ENCODE data around the gene NF2. TPM values are rescaled to one million over a fixed set of nuclear protein-coding genes. Genes with fewer than 3 reads are reported as not detected.

The NF2 gene
- total RNA-seq, 1 donor from 2014 or later, result 48.4 TPM

DNA sequence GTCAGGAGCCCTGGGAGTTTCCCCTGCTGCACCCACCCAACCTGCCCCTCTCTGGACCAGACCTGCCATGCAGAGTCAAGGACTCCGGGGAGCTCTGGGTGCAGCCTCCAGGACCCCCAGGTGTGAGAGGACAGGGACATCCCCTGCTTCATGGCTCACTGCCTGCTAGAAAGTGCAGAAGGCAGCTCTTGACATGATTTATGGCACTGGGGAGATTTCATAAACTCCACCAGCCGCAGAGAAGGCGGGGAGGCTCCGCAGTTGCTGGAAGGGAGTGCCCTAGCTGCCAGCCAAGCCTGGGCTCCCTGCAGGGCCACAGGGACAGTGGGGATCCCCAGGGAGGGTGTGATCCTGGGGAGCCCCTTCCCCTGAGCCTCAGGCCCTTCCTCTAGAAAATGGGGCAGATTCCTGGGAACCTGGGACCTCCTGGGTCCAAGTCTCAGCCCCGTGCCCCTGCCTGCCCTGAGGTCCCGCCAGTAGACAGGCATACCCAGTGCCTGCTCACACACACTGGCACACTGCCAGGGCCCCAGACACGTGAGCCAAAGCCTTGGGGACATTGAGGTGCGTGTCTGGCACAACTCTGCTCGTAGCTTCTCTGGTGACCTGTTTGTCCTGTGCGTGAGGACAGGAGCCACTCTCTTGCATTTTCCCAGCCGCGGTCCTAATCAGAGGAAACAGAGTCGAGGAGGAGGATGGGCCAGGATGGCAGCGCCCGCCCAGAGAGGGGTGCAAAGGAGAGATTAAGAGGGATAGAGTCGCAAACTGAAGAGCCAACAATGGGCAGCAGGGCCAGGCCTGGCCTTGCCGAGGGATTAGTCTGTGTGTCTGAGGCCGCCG, 130.1 kb downstream of the NF2 start:
- H3K27ac Mint-ChIP-seq (ENCODE audit: unreplicated experiment), result no peak overlapping the region
- no peak overlapping the region for H3K4me3 Mint-ChIP-seq
- no peaks in the 10 kb centered on the region for H3K9me3 Mint-ChIP-seq
- no peaks in the 10 kb centered on the region for H3K4me1 Mint-ChIP-seq
- TF ChIP-seq, protein P1, sequence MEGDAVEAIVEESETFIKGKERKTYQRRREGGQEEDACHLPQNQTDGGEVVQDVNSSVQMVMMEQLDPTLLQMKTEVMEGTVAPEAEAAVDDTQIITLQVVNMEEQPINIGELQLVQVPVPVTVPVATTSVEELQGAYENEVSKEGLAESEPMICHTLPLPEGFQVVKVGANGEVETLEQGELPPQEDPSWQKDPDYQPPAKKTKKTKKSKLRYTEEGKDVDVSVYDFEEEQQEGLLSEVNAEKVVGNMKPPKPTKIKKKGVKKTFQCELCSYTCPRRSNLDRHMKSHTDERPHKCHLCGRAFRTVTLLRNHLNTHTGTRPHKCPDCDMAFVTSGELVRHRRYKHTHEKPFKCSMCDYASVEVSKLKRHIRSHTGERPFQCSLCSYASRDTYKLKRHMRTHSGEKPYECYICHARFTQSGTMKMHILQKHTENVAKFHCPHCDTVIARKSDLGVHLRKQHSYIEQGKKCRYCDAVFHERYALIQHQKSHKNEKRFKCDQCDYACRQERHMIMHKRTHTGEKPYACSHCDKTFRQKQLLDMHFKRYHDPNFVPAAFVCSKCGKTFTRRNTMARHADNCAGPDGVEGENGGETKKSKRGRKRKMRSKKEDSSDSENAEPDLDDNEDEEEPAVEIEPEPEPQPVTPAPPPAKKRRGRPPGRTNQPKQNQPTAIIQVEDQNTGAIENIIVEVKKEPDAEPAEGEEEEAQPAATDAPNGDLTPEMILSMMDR (conservative IDR thresholded peaks at IDR 0.05), result no peak
- no peaks in the 10 kb centered on the region for H3K27me3 Mint-ChIP-seq (ENCODE audit: low read depth)
- DNase-seq (ENCODE audit: low read depth, low spot score), result no peak
- no peaks in the 10 kb centered on the region for H3K36me3 Mint-ChIP-seq (ENCODE audit: low read depth)

DNA sequence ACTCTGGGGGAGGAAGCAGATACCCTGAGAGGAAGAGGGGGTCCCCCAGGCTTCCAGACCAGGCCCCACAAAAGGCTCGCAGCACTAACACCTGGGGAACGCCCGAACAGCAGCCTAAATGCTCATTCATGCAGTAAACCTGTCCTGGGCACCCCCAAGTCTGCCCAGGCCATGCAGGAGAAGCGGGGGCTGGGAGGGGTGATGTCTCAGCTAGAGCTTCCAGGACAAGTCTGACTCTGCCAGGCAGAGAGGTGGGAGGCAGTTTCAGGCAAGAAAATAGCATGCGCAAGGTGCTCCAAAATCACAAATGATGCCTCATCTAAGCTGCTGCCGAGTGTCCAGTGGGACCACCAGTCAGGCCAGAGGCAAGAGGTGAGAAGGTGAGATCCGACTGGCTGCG, 131.0 kb downstream of the NF2 start:
- no peaks in the 10 kb centered on the region for H3K4me1 Mint-ChIP-seq
- TF ChIP-seq, protein P1 (conservative IDR thresholded peaks at IDR 0.05), result no peak
- H3K9me3 Mint-ChIP-seq, result no peaks in the 10 kb centered on the region
- no peaks in the 10 kb centered on the region for H3K36me3 Mint-ChIP-seq (ENCODE audit: low read depth)
- no peak overlapping the region for H3K4me3 Mint-ChIP-seq
- DNase-seq (ENCODE audit: low read depth, low spot score), result no peak
- no peak overlapping the region for H3K27ac Mint-ChIP-seq (ENCODE audit: unreplicated experiment)
- no peaks in the 10 kb centered on the region for H3K27me3 Mint-ChIP-seq (ENCODE audit: low read depth)

DNA sequence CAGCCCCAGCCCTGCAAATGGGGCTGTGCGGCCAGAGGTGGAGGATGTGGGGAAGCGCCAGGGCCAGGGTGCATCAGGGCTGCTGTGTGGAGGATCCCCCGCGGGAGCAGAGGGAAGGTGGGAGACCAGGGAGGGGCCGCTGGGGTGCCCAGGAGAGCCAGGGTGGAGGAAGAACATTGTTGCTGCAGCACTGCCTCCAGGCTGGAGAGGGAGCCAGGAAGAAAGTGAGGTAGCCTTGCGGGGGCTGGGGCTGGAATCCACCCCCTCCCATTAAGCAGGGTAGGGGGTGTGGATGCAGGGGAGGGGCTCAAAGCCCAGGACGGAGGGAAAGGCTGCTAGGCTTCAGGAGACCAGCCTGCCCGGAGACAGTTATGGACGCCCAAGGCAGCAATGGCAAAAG, 131.4 kb downstream of the NF2 start:
- Mint-ChIP-seq H3K36me3 (ENCODE audit: low read depth) (no peaks in the 10 kb centered on the region), H3K4me3 (no peak overlapping the region), H3K9me3 (no peaks in the 10 kb centered on the region), H3K27me3 (ENCODE audit: low read depth) (no peaks in the 10 kb centered on the region), H3K4me1 (no peaks in the 10 kb centered on the region), H3K27ac (ENCODE audit: unreplicated experiment) (no peak overlapping the region)
- no peak for DNase-seq (ENCODE audit: low read depth, low spot score)
- TF ChIP-seq, protein P1 (conservative IDR thresholded peaks at IDR 0.05), result no peak

- Mint-ChIP-seq H3K4me3 (no peak overlapping the region), H3K36me3 (ENCODE audit: low read depth) (no peaks in the 10 kb centered on the region), H3K27me3 (ENCODE audit: low read depth) (no peaks in the 10 kb centered on the region), H3K4me1 (no peaks in the 10 kb centered on the region), H3K9me3 (no peaks in the 10 kb centered on the region), H3K27ac (ENCODE audit: unreplicated experiment) (no peak overlapping the region)
- TF ChIP-seq, protein P1 (conservative IDR thresholded peaks at IDR 0.05), result no peak
- DNase-seq (ENCODE audit: low read depth, low spot score), result no peak
Observed at GRCh38 chr22:29735416-29735815, 132.0 kb downstream of the NF2 start.

- TF ChIP-seq, protein P1 (conservative IDR thresholded peaks at IDR 0.05), result no peak
- no peak for DNase-seq (ENCODE audit: low read depth, low spot score)
- Mint-ChIP-seq H3K4me3 (no peak overlapping the region), H3K27me3 (ENCODE audit: low read depth) (no peaks in the 10 kb centered on the region), H3K36me3 (ENCODE audit: low read depth) (no peaks in the 10 kb centered on the region), H3K27ac (ENCODE audit: unreplicated experiment) (no peak overlapping the region), H3K4me1 (no peaks in the 10 kb centered on the region), H3K9me3 (no peaks in the 10 kb centered on the region)
Observed at GRCh38 chr22:29737251-29738117, 134.1 kb downstream of the NF2 start.

All from neural crest cell (in vitro differentiated cells).